ENCODE results near the gene NDUFS6. TPM values are rescaled to one million over a fixed set of nuclear protein-coding genes. Genes with fewer than 3 reads are reported as not detected.
"Not testable (repeated sequence)": the region's sequence is repeated elsewhere in the genome, so short reads cannot be mapped to it uniquely, and the experiment has no call there.

The NDUFS6 gene
- total RNA-seq, 1 donor from 2014 or later: 40.3 TPM

GRCh38 chr5:1814183-1815020, 13.2 kb downstream of the NDUFS6 start:
- Mint-ChIP-seq H3K4me1 (ENCODE audit: low read depth, unreplicated experiment) (peaks cover 9% of the 10 kb centered on the region), H3K27ac (ENCODE audit: unreplicated experiment) (no peak overlapping the region), H3K4me3 (ENCODE audit: unreplicated experiment) (no peak overlapping the region), H3K9me3 (ENCODE audit: unreplicated experiment) (no peaks in the 10 kb centered on the region), H3K36me3 (ENCODE audit: unreplicated experiment) (peaks cover 18% of the 10 kb centered on the region), H3K27me3 (ENCODE audit: unreplicated experiment) (no peaks in the 10 kb centered on the region)
- DNase-seq: peak; percentile 7
- TF ChIP-seq CTCF (IDR thresholded peaks at IDR 0.05; ENCODE audit: partially characterized antibody, unreplicated experiment): no peak

- H3K4me3 Mint-ChIP-seq (ENCODE audit: unreplicated experiment): no peak overlapping the region
These were observed 14.0 kb downstream of the NDUFS6 start for GRCh38 chr5:1815071-1815786.

GRCh38 chr5:1815881-1816292, 14.7 kb downstream of the NDUFS6 start:
- Mint-ChIP-seq H3K27ac (ENCODE audit: unreplicated experiment) (no peak overlapping the region), H3K27me3 (ENCODE audit: unreplicated experiment) (no peaks in the 10 kb centered on the region), H3K4me3 (ENCODE audit: unreplicated experiment) (no peak overlapping the region), H3K36me3 (ENCODE audit: unreplicated experiment) (peaks cover 18% of the 10 kb centered on the region), H3K4me1 (ENCODE audit: low read depth, unreplicated experiment) (peaks cover 9% of the 10 kb centered on the region), H3K9me3 (ENCODE audit: unreplicated experiment) (no peaks in the 10 kb centered on the region)
- no peak for TF ChIP-seq CTCF (IDR thresholded peaks at IDR 0.05; ENCODE audit: partially characterized antibody, unreplicated experiment)
- peak; percentile 18 for DNase-seq

More at GRCh38 chr5:1815071-1815786, 14.0 kb downstream of the NDUFS6 start:
- H3K27me3 Mint-ChIP-seq (ENCODE audit: unreplicated experiment): no peaks in the 10 kb centered on the region
- no peak for TF ChIP-seq CTCF (IDR thresholded peaks at IDR 0.05; ENCODE audit: partially characterized antibody, unreplicated experiment)
- H3K36me3 Mint-ChIP-seq (ENCODE audit: unreplicated experiment): peaks cover 18% of the 10 kb centered on the region
- H3K4me1 Mint-ChIP-seq (ENCODE audit: low read depth, unreplicated experiment): peaks cover 9% of the 10 kb centered on the region
- peak; percentile 11 for DNase-seq
- H3K27ac Mint-ChIP-seq (ENCODE audit: unreplicated experiment): no peak overlapping the region
- no peaks in the 10 kb centered on the region for H3K9me3 Mint-ChIP-seq (ENCODE audit: unreplicated experiment)

- H3K4me3 Mint-ChIP-seq (ENCODE audit: unreplicated experiment); H3K27ac Mint-ChIP-seq (ENCODE audit: unreplicated experiment); H3K4me1 Mint-ChIP-seq (ENCODE audit: low read depth, unreplicated experiment); DNase-seq; H3K27me3 Mint-ChIP-seq (ENCODE audit: unreplicated experiment); H3K9me3 Mint-ChIP-seq (ENCODE audit: unreplicated experiment): not testable (repeated sequence)
- H3K36me3 Mint-ChIP-seq (ENCODE audit: unreplicated experiment): peaks cover 19% of the 10 kb centered on the region
These were observed 15.4 kb downstream of the NDUFS6 start for GRCh38 chr5:1816495-1817089.

GRCh38 chr5:1817261-1818043, 16.2 kb downstream of the NDUFS6 start:
- no peak for TF ChIP-seq CTCF (IDR thresholded peaks at IDR 0.05; ENCODE audit: partially characterized antibody, unreplicated experiment)
- Mint-ChIP-seq H3K27ac (ENCODE audit: unreplicated experiment) (no peak overlapping the region), H3K4me3 (ENCODE audit: unreplicated experiment) (no peak overlapping the region), H3K4me1 (ENCODE audit: low read depth, unreplicated experiment) (peaks cover 9% of the 10 kb centered on the region), H3K9me3 (ENCODE audit: unreplicated experiment) (no peaks in the 10 kb centered on the region), H3K36me3 (ENCODE audit: unreplicated experiment) (peaks cover 22% of the 10 kb centered on the region), H3K27me3 (ENCODE audit: unreplicated experiment) (no peaks in the 10 kb centered on the region)
- DNase-seq: no peak

All from glutamatergic neuron (in vitro differentiated cells).